GM10847 (cell line): ENCODE data around the gene CFAP206.

Source experiments
- POLR2A ChIP-seq: IDR thresholded peaks from 2 replicates; pipeline ENCODE4 v1.6.1; 2011; ENCODE audit not compliant: insufficient read length; ENCODE audit errors: extremely low read depth

Gene CFAP206

GRCh38 chr6:87482366-87482765 lies 74.6 kb downstream of the CFAP206 start:
- TF ChIP-seq POLR2A: no peak

- no peak for TF ChIP-seq POLR2A
Measured at GRCh38 chr6:87483929-87484328, 76.2 kb downstream of the CFAP206 start.

GRCh38 chr6:87484491-87484890 lies 76.7 kb downstream of the CFAP206 start:
- TF ChIP-seq POLR2A: no peak

- TF ChIP-seq POLR2A: no peak
Measured at GRCh38 chr6:87487555-87487954, 79.8 kb downstream of the CFAP206 start.

GRCh38 chr6:87494761-87495422 lies 87.1 kb downstream of the CFAP206 start:
- no peak for TF ChIP-seq POLR2A

GRCh38 chr6:87498048-87498447 lies 90.3 kb downstream of the CFAP206 start:
- no peak for TF ChIP-seq POLR2A

GRCh38 chr6:87501809-87502572 lies 94.2 kb downstream of the CFAP206 start:
- no peak for TF ChIP-seq POLR2A

GRCh38 chr6:87504441-87504840 lies 96.7 kb downstream of the CFAP206 start:
- no peak for TF ChIP-seq POLR2A
